Smooth muscle cell (in vitro differentiated cells): ENCODE results near the gene ACTL10. TPM values are rescaled to one million over a fixed set of nuclear protein-coding genes. Genes with fewer than 3 reads are reported as not detected.

Source experiments
- DNase-seq: peaks from one replicate; lab custom pipeline; 2025; ENCODE audit not compliant: unreplicated experiment; lab: John Stamatoyannopoulos, UW
- H2AFZ ChIP-seq: fragments of 200-600 bp; sonication (generic); 2 replicates; pipeline ENCODE4 v1.6.0; 2016; ENCODE audit warnings: antibody characterized with exemption, low read depth, mild to moderate bottlenecking
- H3F3A ChIP-seq: fragments of 200-600 bp; sonication (generic); 2 replicates; pipeline ENCODE4 v1.6.0; 2017; ENCODE audit warnings: antibody characterized with exemption, low read depth
- H3K27ac ChIP-seq: fragments of 200-600 bp; sonication (generic); 2 replicates; pipeline ENCODE4 v1.5.1; 2016; ENCODE audit warnings: low read depth, mild to moderate bottlenecking
- H3K27me3 ChIP-seq: fragments of 200-600 bp; sonication (generic); 2 replicates; pipeline ENCODE4 v1.6.1; 2016; ENCODE audit warnings: low read depth, mild to moderate bottlenecking
- H3K36me3 ChIP-seq: fragments of 200-600 bp; sonication (generic); 2 replicates; pipeline ENCODE4 v1.5.1; 2016; ENCODE audit warnings: low read depth
- H3K4me1 ChIP-seq: fragments of 200-600 bp; sonication (generic); 2 replicates; pipeline ENCODE4 v1.5.1; 2016; ENCODE audit warnings: low read depth
- H3K4me2 ChIP-seq: fragments of 200-600 bp; sonication (generic); 2 replicates; pipeline ENCODE4 v1.6.0; 2016; ENCODE audit warnings: mild to moderate bottlenecking
- H3K4me3 ChIP-seq: fragments of 200-600 bp; sonication (generic); 2 replicates; pipeline ENCODE4 v1.5.1; 2016; ENCODE audit warnings: mild to moderate bottlenecking
- H3K79me2 ChIP-seq: fragments of 200-600 bp; sonication (generic); 2 replicates; pipeline ENCODE4 v1.6.0; 2016; ENCODE audit warnings: low read depth, mild to moderate bottlenecking
- H3K9ac ChIP-seq: fragments of 200-600 bp; sonication (generic); 2 replicates; pipeline ENCODE4 v1.6.0; 2016; ENCODE audit warnings: low read depth
- H3K9me3 ChIP-seq: fragments of 200-600 bp; sonication (generic); replicated peaks from 2 replicates; pipeline ENCODE4 v1.5.1; 2016; ENCODE audit warnings: low read depth
- H4K20me1 ChIP-seq: fragments of 200-600 bp; sonication (generic); 2 replicates; pipeline ENCODE4 v1.6.0; 2016; ENCODE audit warnings: low read depth
- CTCF ChIP-seq: fragments of 200-600 bp; sonication (generic); IDR thresholded peaks from 2 replicates; pipeline ENCODE4 v1.5.1; 2017; ENCODE audit warnings: borderline replicate concordance, mild to moderate bottlenecking, antibody characterized with exemption; ENCODE audit not compliant: insufficient read depth, poor library complexity, severe bottlenecking
- WGBS: methylation state at CpG from one replicate; pipeline ENCODE4 v1.1.7; 2016; ENCODE audit warnings: low lambda C conversion rate; 5-methylcytosine and 5-hydroxymethylcytosine counted together
- polyA plus RNA-seq: library from polyadenylated mRNA; unstranded; fragments of >200 nt; fragmentation: Nextera tagmentation; extraction: Ambion mirVana; gene quantifications from 2 replicates; pipeline ENCODE4 v1.2.1, GENCODE V29; 2016
- total RNA-seq: library from RNA; depleted of rRNA; stranded (reverse); fragments of >200 nt; gene quantifications from 2 replicates; pipeline ENCODE4 v1.2.3, GENCODE V29; 2014

The ACTL10 gene
- total and polyA plus RNA-seq, 2 experiments from 2014 or later, result 0.04 to 0.49 TPM

GRCh38 chr20:33624399-33624798 lies 42.3 kb upstream of the ACTL10 start:
- H3K4me3 ChIP-seq, result no peak overlapping the region
- H3K4me2 ChIP-seq, result no peak overlapping the region
- no peak overlapping the region for H2AFZ ChIP-seq
- no peaks in the 10 kb centered on the region for H3K27me3 ChIP-seq
- peaks cover 3% of the 10 kb centered on the region for H4K20me1 ChIP-seq
- 97% methylated on average over 3 of the region's 3 CpGs for WGBS
- H3K36me3 ChIP-seq, result peaks cover 34% of the 10 kb centered on the region
- H3K27ac ChIP-seq, result no peak overlapping the region
- no peak for DNase-seq
- TF ChIP-seq CTCF, result no peak
- H3K9ac ChIP-seq, result no peak overlapping the region
- H3K9me3 ChIP-seq, result no peaks in the 10 kb centered on the region
- no peaks in the 10 kb centered on the region for H3K79me2 ChIP-seq
- no peaks in the 10 kb centered on the region for H3F3A ChIP-seq
- H3K4me1 ChIP-seq, result no peaks in the 10 kb centered on the region

GRCh38 chr20:33626190-33626589 lies 40.6 kb upstream of the ACTL10 start:
- H3K36me3 ChIP-seq, result peaks cover 41% of the 10 kb centered on the region
- H3K79me2 ChIP-seq, result no peaks in the 10 kb centered on the region
- no peak overlapping the region for H3K27ac ChIP-seq
- no peaks in the 10 kb centered on the region for H3K27me3 ChIP-seq
- no peaks in the 10 kb centered on the region for H3K9me3 ChIP-seq
- no peak overlapping the region for H2AFZ ChIP-seq
- 98% methylated on average over 4 of the region's 4 CpGs for WGBS
- no peak overlapping the region for H3K4me3 ChIP-seq
- H4K20me1 ChIP-seq, result peaks cover 3% of the 10 kb centered on the region
- H3K4me2 ChIP-seq, result no peak overlapping the region
- no peak for DNase-seq
- H3K9ac ChIP-seq, result no peak overlapping the region
- no peaks in the 10 kb centered on the region for H3F3A ChIP-seq
- H3K4me1 ChIP-seq, result no peaks in the 10 kb centered on the region
- no peak for TF ChIP-seq CTCF

DNA sequence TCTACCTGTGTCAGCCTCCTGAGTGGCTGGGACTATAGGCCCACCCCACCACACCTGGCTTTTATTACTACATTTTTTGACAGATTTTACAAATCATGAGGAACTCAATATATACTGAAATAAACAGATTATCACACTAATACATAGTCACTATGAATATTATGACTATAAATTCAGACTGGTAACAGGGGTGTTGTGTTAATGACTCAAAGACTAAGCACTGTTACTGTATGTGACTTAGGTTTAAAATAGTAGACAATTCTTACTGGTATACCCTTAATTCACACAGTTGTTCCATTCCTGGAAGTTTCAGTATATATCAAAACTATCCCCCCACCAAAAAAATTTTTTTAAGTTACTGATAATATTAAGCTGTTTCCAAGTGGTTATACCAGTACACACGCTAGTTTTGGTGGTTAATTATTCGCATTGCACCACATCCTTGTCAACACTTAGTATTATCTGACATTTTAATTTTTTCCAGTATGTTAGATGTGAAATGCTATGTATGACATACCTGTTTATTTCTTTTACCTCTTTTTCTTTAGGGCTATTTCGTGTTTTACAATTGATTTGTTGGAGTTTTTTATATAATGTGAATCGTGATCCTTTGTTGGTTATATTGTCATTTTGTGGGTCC lies 39.0 kb upstream of the ACTL10 start:
- no peaks in the 10 kb centered on the region for H3F3A ChIP-seq
- no peak overlapping the region for H2AFZ ChIP-seq
- no peaks in the 10 kb centered on the region for H3K27me3 ChIP-seq
- H3K27ac ChIP-seq, result no peak overlapping the region
- H3K79me2 ChIP-seq, result no peaks in the 10 kb centered on the region
- no peak for TF ChIP-seq CTCF
- no peak overlapping the region for H3K4me2 ChIP-seq
- H3K4me3 ChIP-seq, result no peak overlapping the region
- 99% methylated on average over 4 of the region's 4 CpGs for WGBS
- no peak for DNase-seq
- no peaks in the 10 kb centered on the region for H3K4me1 ChIP-seq
- peaks cover 44% of the 10 kb centered on the region for H3K36me3 ChIP-seq
- no peak overlapping the region for H3K9ac ChIP-seq
- peaks cover 6% of the 10 kb centered on the region for H4K20me1 ChIP-seq
- no peaks in the 10 kb centered on the region for H3K9me3 ChIP-seq

GRCh38 chr20:33629533-33629932 lies 37.2 kb upstream of the ACTL10 start:
- TF ChIP-seq CTCF, result no peak
- no peak overlapping the region for H3K4me3 ChIP-seq
- H3K79me2 ChIP-seq, result no peaks in the 10 kb centered on the region
- no peaks in the 10 kb centered on the region for H3F3A ChIP-seq
- H3K27ac ChIP-seq, result no peak overlapping the region
- no peak overlapping the region for H3K9ac ChIP-seq
- no peak overlapping the region for H2AFZ ChIP-seq
- DNase-seq, result no peak
- H3K4me1 ChIP-seq, result no peaks in the 10 kb centered on the region
- H3K36me3 ChIP-seq, result peaks cover 41% of the 10 kb centered on the region
- no peaks in the 10 kb centered on the region for H3K9me3 ChIP-seq
- peaks cover 3% of the 10 kb centered on the region for H4K20me1 ChIP-seq
- 95% methylated on average over 10 of the region's 10 CpGs for WGBS
- H3K27me3 ChIP-seq, result no peaks in the 10 kb centered on the region
- no peak overlapping the region for H3K4me2 ChIP-seq
